Fibroblast of lung (primary cell): ENCODE results near the gene B9D1.

Experiments used
- EZH2 ChIP-seq: IDR thresholded peaks from 2 replicates; pipeline ENCODE4 v1.5.1; 2012; ENCODE audit warnings: low read length, control low read depth, mild to moderate bottlenecking; ENCODE audit errors: missing control alignments
- TF ChIP-seq, protein P1 (sequence below), 2 donors: IDR thresholded peaks in 1 of 2; conservative IDR thresholded peaks in 1 of 2; 1 replicate in 1 of 2; 2 replicates in 1 of 2; pipeline ENCODE4 v1.5.1; 2011 to 2012; ENCODE audit warnings: low read length in 2 of 2, control low read depth in 1 of 2, inconsistent platforms in 1 of 2, low read depth in 1 of 2, mild to moderate bottlenecking in 1 of 2

GRCh38 chr17:19341641-19342610, 20.6 kb downstream of the B9D1 start:
- TF ChIP-seq, protein P1, sequence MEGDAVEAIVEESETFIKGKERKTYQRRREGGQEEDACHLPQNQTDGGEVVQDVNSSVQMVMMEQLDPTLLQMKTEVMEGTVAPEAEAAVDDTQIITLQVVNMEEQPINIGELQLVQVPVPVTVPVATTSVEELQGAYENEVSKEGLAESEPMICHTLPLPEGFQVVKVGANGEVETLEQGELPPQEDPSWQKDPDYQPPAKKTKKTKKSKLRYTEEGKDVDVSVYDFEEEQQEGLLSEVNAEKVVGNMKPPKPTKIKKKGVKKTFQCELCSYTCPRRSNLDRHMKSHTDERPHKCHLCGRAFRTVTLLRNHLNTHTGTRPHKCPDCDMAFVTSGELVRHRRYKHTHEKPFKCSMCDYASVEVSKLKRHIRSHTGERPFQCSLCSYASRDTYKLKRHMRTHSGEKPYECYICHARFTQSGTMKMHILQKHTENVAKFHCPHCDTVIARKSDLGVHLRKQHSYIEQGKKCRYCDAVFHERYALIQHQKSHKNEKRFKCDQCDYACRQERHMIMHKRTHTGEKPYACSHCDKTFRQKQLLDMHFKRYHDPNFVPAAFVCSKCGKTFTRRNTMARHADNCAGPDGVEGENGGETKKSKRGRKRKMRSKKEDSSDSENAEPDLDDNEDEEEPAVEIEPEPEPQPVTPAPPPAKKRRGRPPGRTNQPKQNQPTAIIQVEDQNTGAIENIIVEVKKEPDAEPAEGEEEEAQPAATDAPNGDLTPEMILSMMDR (conservative IDR thresholded peaks at IDR 0.05 in 1 of 2, IDR thresholded peaks at IDR 0.05 in 1 of 2; ENCODE audit: low read depth in 1 of 2, low read length in 2 of 2), result no peak
- no peak for TF ChIP-seq EZH2
